Upper lobe of left lung (tissue), 6 donors: ENCODE data around the gene ANO3. TPM values are rescaled to one million over a fixed set of nuclear protein-coding genes. Genes with fewer than 3 reads are reported as not detected.

Source experiments
- ATAC-seq, 2 donors: fragments of 200-7000 bp; cut with Tn5 transposase; one replicate each; pipeline ENCODE4 v1.9.1; 2022; ENCODE audit warnings: mild to moderate bottlenecking in 2 of 2, moderate library complexity in 2 of 2; ENCODE audit not compliant: low FRiP score in 2 of 2
- DNase-seq, 2 donors: peaks; one replicate each; pipeline ENCODE4 v3.0.0-alpha.2; 2019 to 2020
- H3K27ac ChIP-seq, 4 donors: fragments of 200-600 bp; sonication (generic); one replicate each; pipeline ENCODE4 v1.5.1; 2016 to 2019
- H3K27me3 ChIP-seq, 4 donors: fragments of 200-600 bp; sonication (generic); one replicate each; pipeline ENCODE4 v1.5.1; 2017 to 2019
- H3K36me3 ChIP-seq, 4 donors: fragments of 200-600 bp; sonication (generic); one replicate each; pipeline ENCODE4 v1.5.1; 2016 to 2019
- H3K4me1 ChIP-seq, 4 donors: fragments of 200-600 bp; sonication (generic); one replicate each; pipeline ENCODE4 v1.5.1; 2018 to 2019
- H3K4me3 ChIP-seq, 4 donors: fragments of 200-600 bp; sonication (generic); one replicate each; pipeline ENCODE4 v1.5.1; 2017 to 2019; ENCODE audit warnings: mild to moderate bottlenecking in 2 of 4, moderate library complexity in 1 of 4
- H3K9me3 ChIP-seq, 4 donors: fragments of 200-600 bp; sonication (generic); one replicate each; pipeline ENCODE4 v1.5.1; 2018 to 2019
- CTCF ChIP-seq, 6 experiments: fragments of 450-650 bp in 4 of 6; fragments of 200-600 bp in 2 of 6; sonication (generic) in 2 of 6; IDR thresholded peaks; one replicate each; pipeline ENCODE4 v1.5.1; 2016 to 2019; ENCODE audit warnings: antibody characterized with exemption in 6 of 6
- EP300 ChIP-seq, 4 donors: sonication (generic); formaldehyde crosslinking; IDR thresholded peaks; one replicate each; pipeline ENCODE4 v1.5.1; 2017; ENCODE audit warnings: antibody characterized with exemption in 4 of 4, control low read depth in 2 of 4
- POLR2A ChIP-seq, 4 donors: fragments of 450-650 bp; IDR thresholded peaks; one replicate each; pipeline ENCODE4 v1.5.1; 2016 to 2017; ENCODE audit warnings: antibody characterized with exemption in 4 of 4, mild to moderate bottlenecking in 2 of 4
- POLR2AphosphoS5 ChIP-seq, 2 donors: sonication (generic); formaldehyde crosslinking; IDR thresholded peaks; one replicate each; pipeline ENCODE4 v1.5.1; 2017; ENCODE audit warnings: antibody characterized with exemption in 2 of 2
- WGBS, 2 donors: methylation state at CpG; one replicate each; pipeline ENCODE4 v1.1.5; 2017 to 2018; 5-methylcytosine and 5-hydroxymethylcytosine counted together
- total RNA-seq, 6 donors: library from RNA; depleted of rRNA in 4 of 6; stranded (reverse); fragments of >200 nt in 4 of 6; gene quantifications; one replicate each; pipeline versions ENCODE4 v1.1.0 to v1.2.1, GENCODE V29; 2016 to 2021
- donor health status: DM: no; HTN: no; CAD: no; lungs with moderate emphysema.
- donor health status: DM: no; HTN: yes; CAD: no; lungs with severe emphysema.

ANO3 gene
- total RNA-seq, 6 donors from 2014 or later, result 0.30 to 0.57 (median 0.33) TPM; not detected in 1

- H3K27ac ChIP-seq, result peak overlapping the region in 1 of 4 donors; percentile 42
- 57 to 61% methylated on average over 2 of the region's 2 CpGs for WGBS, 2 donors
- H3K4me3 ChIP-seq, result peak overlapping the region in 1 of 4 donors; percentile 5
- no peaks in the 10 kb centered on the region for H3K27me3 ChIP-seq
- H3K4me1 ChIP-seq, result no peaks in the 10 kb centered on the region
- no peaks in the 10 kb centered on the region for H3K36me3 ChIP-seq
- no peak for DNase-seq
- H3K9me3 ChIP-seq, result no peaks in the 10 kb centered on the region
- no peak for TF ChIP-seq EP300 (IDR thresholded peaks at IDR 0.05)
- TF ChIP-seq POLR2A (IDR thresholded peaks at IDR 0.05), result no peak
- TF ChIP-seq CTCF (IDR thresholded peaks at IDR 0.05), result no peak
- no peak for TF ChIP-seq POLR2AphosphoS5 (IDR thresholded peaks at IDR 0.05)
- no peak for ATAC-seq
Observed at GRCh38 chr11:26569646-26570045, 237.7 kb downstream of the ANO3 start.

GRCh38 chr11:26571861-26572654 is 240.1 kb downstream of the ANO3 start, which contains the start of gene MUC15:
Gene MUC15, minus strand, starts transcription at chr11:26572263. Its CDS starts 5,169 bp downstream, at chr11:26567094.
- WGBS, 2 donors, result 64 to 65% methylated on average over 12 of the region's 12 CpGs
- peak in 1 of 2 donors; percentile 55 for DNase-seq
- H3K4me1 ChIP-seq, result no peaks in the 10 kb centered on the region

GRCh38 chr11:26572770-26573402 is 241.0 kb downstream of the ANO3 start:
- Histone ChIP-seq H3K4me1 (no peaks in the 10 kb centered on the region), H3K4me3 (no peak overlapping the region), H3K9me3 (no peaks in the 10 kb centered on the region), H3K27me3 (no peaks in the 10 kb centered on the region), H3K27ac (peak overlapping the region; percentile 50 to 82 (median 65)), H3K36me3 (no peaks in the 10 kb centered on the region)
- 71 to 74% methylated on average over 11 of the region's 11 CpGs for WGBS, 2 donors
- peak; percentile 70 to 86 for ATAC-seq
- peak in 1 of 2 donors; percentile 45 for DNase-seq
- TF ChIP-seq CTCF (IDR thresholded peaks at IDR 0.05), result no peak
- TF ChIP-seq POLR2A (IDR thresholded peaks at IDR 0.05), result no peak
- peak in 1 of 4 donors; percentile 60 for TF ChIP-seq EP300 (IDR thresholded peaks at IDR 0.05)
- TF ChIP-seq POLR2AphosphoS5 (IDR thresholded peaks at IDR 0.05), result peak in 1 of 2 donors; percentile 5

More at GRCh38 chr11:26571861-26572654, 240.1 kb downstream of the ANO3 start, which contains the start of gene MUC15:
- H3K36me3 ChIP-seq, result no peaks in the 10 kb centered on the region
- H3K4me3 ChIP-seq, result peak within 1 kb of the TSS in 3 of 4 donors; percentile 6 to 38 (median 16)
- TF ChIP-seq POLR2AphosphoS5 (IDR thresholded peaks at IDR 0.05), result no peak
- TF ChIP-seq EP300 (IDR thresholded peaks at IDR 0.05), result no peak
- TF ChIP-seq POLR2A (IDR thresholded peaks at IDR 0.05), result peak in 1 of 4 donors; percentile 37
- no peak for TF ChIP-seq CTCF (IDR thresholded peaks at IDR 0.05)
- peak; percentile 63 to 80 for ATAC-seq
- H3K27me3 ChIP-seq, result no peaks in the 10 kb centered on the region
- H3K27ac ChIP-seq, result peak within 1 kb of the TSS; percentile 50 to 82 (median 65)
- H3K9me3 ChIP-seq, result no peaks in the 10 kb centered on the region

GRCh38 chr11:26573896-26574295 is 242.0 kb downstream of the ANO3 start:
- Histone ChIP-seq H3K27ac (no peak overlapping the region), H3K4me3 (no peak overlapping the region), H3K36me3 (no peaks in the 10 kb centered on the region), H3K9me3 (no peaks in the 10 kb centered on the region), H3K4me1 (no peaks in the 10 kb centered on the region), H3K27me3 (no peaks in the 10 kb centered on the region)
- no peak for ATAC-seq
- WGBS, 2 donors, result 68 to 73% methylated on average over 2 of the region's 2 CpGs
- no peak for DNase-seq
- TF ChIP-seq POLR2AphosphoS5 (IDR thresholded peaks at IDR 0.05), result no peak
- TF ChIP-seq CTCF (IDR thresholded peaks at IDR 0.05), result no peak
- no peak for TF ChIP-seq POLR2A (IDR thresholded peaks at IDR 0.05)
- TF ChIP-seq EP300 (IDR thresholded peaks at IDR 0.05), result no peak
